Epithelial cell of proximal tubule (primary cell): ENCODE results near the gene CCDC71L. TPM values are rescaled to one million over a fixed set of nuclear protein-coding genes. Genes with fewer than 3 reads are reported as not detected.

ENCODE experiments used
- DNase-seq: peaks from one replicate; pipeline ENCODE4 v3.0.0-alpha.2; 2011; ENCODE audit warnings: low read depth
- H3K4me3 ChIP-seq: 2 replicates; pipeline ENCODE4 v1.5.1; 2011; ENCODE audit warnings: low read depth, mild to moderate bottlenecking, low read length
- CTCF ChIP-seq: conservative IDR thresholded peaks from 2 replicates; pipeline ENCODE4 v1.5.1; 2012; ENCODE audit warnings: low read depth, mild to moderate bottlenecking, low read length
- total RNA-seq: library from RNA; depleted of rRNA; stranded (reverse); fragments of >200 nt; gene quantifications from 2 replicates; pipeline ENCODE4 v1.2.3, GENCODE V29; 2015

The CCDC71L gene
- total RNA-seq, 1 donor from 2014 or later, result 35.3 TPM

DNA sequence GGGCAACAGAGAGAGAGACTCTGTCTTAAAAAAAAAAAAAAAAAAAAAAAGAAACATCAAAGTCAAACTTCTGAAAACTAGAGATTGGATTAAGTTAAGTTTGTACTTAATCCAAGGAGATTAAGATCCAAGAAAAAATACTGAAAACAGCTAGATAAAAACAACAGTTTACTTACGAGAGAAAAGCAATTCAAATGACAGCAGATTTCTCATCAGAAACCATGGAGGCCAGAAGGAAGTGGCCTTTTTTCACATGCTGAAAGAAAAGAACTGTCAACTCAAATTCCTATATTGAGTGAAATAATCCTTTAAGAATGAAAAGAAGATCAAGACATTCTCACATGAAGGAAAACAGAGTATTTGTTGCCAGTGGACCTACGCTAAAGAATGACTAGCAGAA, 5.4 kb upstream of the CCDC71L start:
- TF ChIP-seq CTCF, result no peak
- no peak overlapping the region for H3K4me3 ChIP-seq
- no peak for DNase-seq

DNA sequence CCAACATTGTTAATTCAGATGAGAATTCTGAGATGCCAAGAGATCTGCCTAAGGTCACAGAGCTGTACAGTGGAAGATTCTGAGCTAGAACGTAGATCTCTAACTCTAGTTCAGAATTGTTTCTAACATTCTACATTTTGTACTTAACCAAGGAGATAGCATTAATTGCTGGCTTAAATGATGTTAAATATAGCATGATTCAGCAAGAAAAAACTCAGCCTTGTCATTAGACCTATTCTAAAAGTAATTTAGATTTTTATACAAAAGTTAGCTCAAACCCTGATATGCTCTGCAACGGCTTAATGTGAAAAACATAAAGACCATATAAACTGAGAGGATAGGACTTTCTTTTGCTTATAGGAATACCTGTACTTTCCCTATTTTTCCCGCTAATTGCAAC, 3.4 kb upstream of the CCDC71L start:
- TF ChIP-seq CTCF, result no peak
- no peak for DNase-seq
- H3K4me3 ChIP-seq, result no peak overlapping the region

- H3K4me3 ChIP-seq, result peak overlapping the region; percentile 72
- no peak for DNase-seq
- peak; percentile 87 for TF ChIP-seq CTCF
These were observed 746 bp downstream of the CCDC71L start for GRCh38 chr7:106659963-106660861.

DNA sequence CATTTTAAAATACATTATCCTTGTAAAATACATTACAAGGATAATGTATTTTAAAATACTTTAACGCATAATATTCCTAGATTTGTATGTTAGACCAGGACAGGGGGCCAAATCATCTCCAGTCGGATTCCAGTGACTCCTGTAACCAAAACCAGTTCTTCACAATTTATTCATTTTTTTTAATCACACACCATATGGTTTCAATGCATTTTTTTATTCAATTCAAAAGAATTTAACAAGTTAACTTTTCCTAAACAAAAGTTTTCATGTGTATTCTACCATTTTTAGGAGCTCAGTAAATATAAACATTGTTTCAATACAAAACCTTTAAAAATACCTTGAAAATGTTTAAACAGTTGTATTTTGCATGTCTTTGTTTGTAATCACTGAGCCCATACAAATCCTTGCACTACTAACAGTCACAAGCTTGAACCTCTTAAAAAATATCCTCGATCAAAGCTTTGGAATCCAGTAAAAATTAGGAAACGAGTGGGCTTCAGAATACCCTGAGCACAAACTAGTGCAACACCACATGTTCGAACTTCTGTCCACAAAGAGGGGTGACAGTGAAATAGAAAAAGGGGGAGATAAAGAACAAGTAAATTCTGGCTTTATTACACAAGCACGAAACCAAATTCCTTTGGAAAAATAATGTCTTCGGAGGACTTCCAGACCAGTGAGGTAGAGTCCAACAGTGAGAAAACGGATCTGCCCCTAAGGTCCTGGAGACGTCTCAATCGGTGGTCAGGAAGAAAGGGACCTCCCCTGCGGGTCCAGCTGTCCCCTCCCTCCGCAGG, 1.6 kb downstream of the CCDC71L start:
- peak overlapping the region; percentile 72 for H3K4me3 ChIP-seq
- DNase-seq, result no peak
- no peak for TF ChIP-seq CTCF

- no peak for DNase-seq
- TF ChIP-seq CTCF, result no peak
- H3K4me3 ChIP-seq, result peak overlapping the region; percentile 72
These were observed 2.4 kb downstream of the CCDC71L start for GRCh38 chr7:106658316-106659165.

DNA sequence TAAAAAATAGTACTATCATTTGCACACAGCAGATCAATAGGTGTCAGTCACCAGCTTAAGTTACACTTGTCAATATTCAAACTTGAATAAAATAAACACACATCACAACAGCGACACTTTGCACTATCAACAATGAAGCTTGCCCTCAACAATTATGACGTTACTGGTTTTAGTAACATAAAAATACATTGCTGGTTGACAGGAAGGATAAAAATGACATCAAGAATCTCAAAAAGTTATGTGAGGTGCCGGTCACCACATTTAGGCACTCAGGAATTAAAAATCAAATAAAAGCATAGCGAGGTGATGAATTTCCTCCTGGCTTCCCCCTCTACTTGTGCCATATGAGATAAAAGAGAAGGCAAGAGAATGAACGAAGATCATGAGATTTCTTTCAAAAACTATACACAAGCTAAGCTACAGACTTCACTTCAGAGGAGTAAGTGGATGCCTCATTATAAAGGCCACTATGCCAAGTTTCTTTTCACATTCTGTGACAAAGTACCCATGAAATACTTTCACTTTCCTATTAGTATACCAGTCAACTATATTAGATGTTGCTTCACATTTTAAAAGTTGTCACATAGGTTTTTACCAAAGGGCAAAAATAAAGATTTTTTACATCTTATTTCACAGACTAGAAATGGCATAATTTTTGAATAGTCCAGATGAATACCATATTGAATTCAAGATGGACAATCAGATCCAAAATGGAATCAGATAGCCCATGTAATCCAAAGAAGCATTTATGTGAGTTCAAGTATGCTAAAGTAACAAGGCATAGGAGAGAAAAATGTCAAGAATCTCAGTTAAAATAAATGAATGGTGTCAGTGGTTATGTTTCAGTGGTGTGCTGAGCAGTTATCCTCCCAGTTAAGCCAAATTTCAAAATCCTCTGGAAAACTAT, 3.6 kb downstream of the CCDC71L start:
- TF ChIP-seq CTCF, result no peak
- H3K4me3 ChIP-seq, result no peak overlapping the region
- DNase-seq, result no peak
